ENCODE results near the gene HBZ. TPM values are rescaled to one million over a fixed set of nuclear protein-coding genes. Genes with fewer than 3 reads are reported as not detected.
A peak's percentile ranks its signal among the peaks of the same experiment; 100 is the strongest.

HBZ gene
- total and polyA plus RNA-seq, 9 of the 15 experiments (the other 6 are each of a cell fraction or from before 2014, with no cell fraction given) = 58.0 to 610 (median 113) TPM

DNA sequence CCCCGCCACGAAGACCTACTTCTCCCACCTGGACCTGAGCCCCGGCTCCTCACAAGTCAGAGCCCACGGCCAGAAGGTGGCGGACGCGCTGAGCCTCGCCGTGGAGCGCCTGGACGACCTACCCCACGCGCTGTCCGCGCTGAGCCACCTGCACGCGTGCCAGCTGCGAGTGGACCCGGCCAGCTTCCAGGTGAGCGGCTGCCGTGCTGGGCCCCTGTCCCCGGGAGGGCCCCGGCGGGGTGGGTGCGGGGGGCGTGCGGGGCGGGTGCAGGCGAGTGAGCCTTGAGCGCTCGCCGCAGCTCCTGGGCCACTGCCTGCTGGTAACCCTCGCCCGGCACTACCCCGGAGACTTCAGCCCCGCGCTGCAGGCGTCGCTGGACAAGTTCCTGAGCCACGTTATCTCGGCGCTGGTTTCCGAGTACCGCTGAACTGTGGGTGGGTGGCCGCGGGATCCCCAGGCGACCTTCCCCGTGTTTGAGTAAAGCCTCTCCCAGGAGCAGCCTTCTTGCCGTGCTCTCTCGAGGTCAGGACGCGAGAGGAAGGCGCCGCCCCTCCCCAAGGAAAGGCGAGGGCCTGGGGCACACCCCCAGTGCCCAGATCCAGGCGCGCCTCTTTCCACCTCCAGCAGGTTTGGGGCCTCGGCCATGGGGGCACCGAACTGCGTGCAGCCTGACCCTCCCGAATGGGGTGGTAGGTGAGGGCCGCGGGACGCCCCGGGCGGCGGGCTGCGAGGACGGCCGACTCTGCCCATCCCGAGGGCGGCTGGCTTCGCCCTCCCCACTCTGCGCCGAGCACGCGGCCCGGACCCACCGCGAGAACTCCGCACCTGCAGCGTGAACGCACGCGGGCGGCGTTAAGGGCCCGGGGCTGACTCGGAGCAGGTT is 28.5 kb downstream of the HBZ start (continued):
- TF ChIP-seq, protein P1, sequence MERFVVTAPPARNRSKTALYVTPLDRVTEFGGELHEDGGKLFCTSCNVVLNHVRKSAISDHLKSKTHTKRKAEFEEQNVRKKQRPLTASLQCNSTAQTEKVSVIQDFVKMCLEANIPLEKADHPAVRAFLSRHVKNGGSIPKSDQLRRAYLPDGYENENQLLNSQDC (CRISPR knock-in tag; IDR thresholded peaks at IDR 0.05) = no peak
- TF ChIP-seq, protein P2, sequence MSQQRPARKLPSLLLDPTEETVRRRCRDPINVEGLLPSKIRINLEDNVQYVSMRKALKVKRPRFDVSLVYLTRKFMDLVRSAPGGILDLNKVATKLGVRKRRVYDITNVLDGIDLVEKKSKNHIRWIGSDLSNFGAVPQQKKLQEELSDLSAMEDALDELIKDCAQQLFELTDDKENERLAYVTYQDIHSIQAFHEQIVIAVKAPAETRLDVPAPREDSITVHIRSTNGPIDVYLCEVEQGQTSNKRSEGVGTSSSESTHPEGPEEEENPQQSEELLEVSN (IDR thresholded peaks at IDR 0.05; ENCODE audit: borderline replicate concordance in 1 of 2, extremely low read depth in 1 of 2, insufficient read depth in 1 of 2, insufficient read length in 1 of 2, low read depth in 1 of 2, low read length in 1 of 2, poor library complexity in 1 of 2, severe bottlenecking in 1 of 2) = peak; percentile 99
- TF ChIP-seq KLF13 (tag; IDR thresholded peaks at IDR 0.05; ENCODE audit: borderline replicate concordance, low read depth) (peak; percentile 65), CBFB (CRISPR knock-in tag; IDR thresholded peaks at IDR 0.05) (peak; percentile 89; the same call in 1 of the 2 replicates), ZNF717 (CRISPR knock-in tag; IDR thresholded peaks at IDR 0.05) (0 out of 2 replicates have a peak, but pooled peaks have one; percentile 64), BMI1 (IDR thresholded peaks at IDR 0.05; ENCODE audit: low read length) (no peak), BCL6 (CRISPR knock-in tag; IDR thresholded peaks at IDR 0.05) (no peak), HOXB6 (CRISPR knock-in tag; IDR thresholded peaks at IDR 0.05; ENCODE audit: borderline replicate concordance) (no peak), RBBP5 (IDR thresholded peaks at IDR 0.05; ENCODE audit: borderline replicate concordance, insufficient read depth, low read length, poor library complexity, severe bottlenecking) (no peak), DPF2 (IDR thresholded peaks at IDR 0.05) (peak; percentile 6; the same call in 1 of the 2 replicates), ZNF431 (CRISPR knock-in tag; IDR thresholded peaks at IDR 0.05) (peak; percentile 99), HDAC6 (IDR thresholded peaks at IDR 0.05; ENCODE audit: low read depth, low read length) (no peak), MTF1 (CRISPR knock-in tag; IDR thresholded peaks at IDR 0.05; ENCODE audit: borderline replicate concordance) (no peak), XRCC5 (IDR thresholded peaks at IDR 0.05; ENCODE audit: low read depth, low read length) (no peak), CEBPB (tag; IDR thresholded peaks at IDR 0.05) (no peak), NRF1 (conservative IDR thresholded peaks at IDR 0.05 in 1 of 2, IDR thresholded peaks at IDR 0.05 in 1 of 2) (no peak; a peak in 1 of 4 replicates), POU5F1 (IDR thresholded peaks at IDR 0.05; ENCODE audit: borderline replicate concordance, low read depth, low read length, partially characterized antibody) (no peak), YY1 (IDR thresholded peaks at IDR 0.05; ENCODE audit: borderline replicate concordance in 1 of 3, control insufficient read depth in 1 of 3, extremely low read depth in 1 of 3, insufficient read depth in 3 of 3, insufficient read length in 1 of 3, insufficient replicate concordance in 2 of 3, low read depth in 1 of 3, low read length in 2 of 3) (peak in 1 of 3 experiments; percentile 6)
- TF ChIP-seq, protein P3, sequence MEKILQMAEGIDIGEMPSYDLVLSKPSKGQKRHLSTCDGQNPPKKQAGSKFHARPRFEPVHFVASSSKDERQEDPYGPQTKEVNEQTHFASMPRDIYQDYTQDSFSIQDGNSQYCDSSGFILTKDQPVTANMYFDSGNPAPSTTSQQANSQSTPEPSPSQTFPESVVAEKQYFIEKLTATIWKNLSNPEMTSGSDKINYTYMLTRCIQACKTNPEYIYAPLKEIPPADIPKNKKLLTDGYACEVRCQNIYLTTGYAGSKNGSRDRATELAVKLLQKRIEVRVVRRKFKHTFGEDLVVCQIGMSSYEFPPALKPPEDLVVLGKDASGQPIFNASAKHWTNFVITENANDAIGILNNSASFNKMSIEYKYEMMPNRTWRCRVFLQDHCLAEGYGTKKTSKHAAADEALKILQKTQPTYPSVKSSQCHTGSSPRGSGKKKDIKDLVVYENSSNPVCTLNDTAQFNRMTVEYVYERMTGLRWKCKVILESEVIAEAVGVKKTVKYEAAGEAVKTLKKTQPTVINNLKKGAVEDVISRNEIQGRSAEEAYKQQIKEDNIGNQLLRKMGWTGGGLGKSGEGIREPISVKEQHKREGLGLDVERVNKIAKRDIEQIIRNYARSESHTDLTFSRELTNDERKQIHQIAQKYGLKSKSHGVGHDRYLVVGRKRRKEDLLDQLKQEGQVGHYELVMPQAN (IDR thresholded peaks at IDR 0.05; ENCODE audit: borderline replicate concordance) = no peak
- TF ChIP-seq, protein P4, sequence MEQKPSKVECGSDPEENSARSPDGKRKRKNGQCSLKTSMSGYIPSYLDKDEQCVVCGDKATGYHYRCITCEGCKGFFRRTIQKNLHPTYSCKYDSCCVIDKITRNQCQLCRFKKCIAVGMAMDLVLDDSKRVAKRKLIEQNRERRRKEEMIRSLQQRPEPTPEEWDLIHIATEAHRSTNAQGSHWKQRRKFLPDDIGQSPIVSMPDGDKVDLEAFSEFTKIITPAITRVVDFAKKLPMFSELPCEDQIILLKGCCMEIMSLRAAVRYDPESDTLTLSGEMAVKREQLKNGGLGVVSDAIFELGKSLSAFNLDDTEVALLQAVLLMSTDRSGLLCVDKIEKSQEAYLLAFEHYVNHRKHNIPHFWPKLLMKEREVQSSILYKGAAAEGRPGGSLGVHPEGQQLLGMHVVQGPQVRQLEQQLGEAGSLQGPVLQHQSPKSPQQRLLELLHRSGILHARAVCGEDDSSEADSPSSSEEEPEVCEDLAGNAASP (IDR thresholded peaks at IDR 0.05) = no peak
